H9 (cell line): Measurements from ENCODE around the gene CAMTA1. TPM values are rescaled to one million over a fixed set of nuclear protein-coding genes. Genes with fewer than 3 reads are reported as not detected.
A peak's percentile ranks its signal among the peaks of the same experiment; 100 is the strongest.

Source experiments
- DNase-seq: peaks from one replicate; pipeline ENCODE4 v3.0.0-alpha.2; 2017
- H2AFZ ChIP-seq: one replicate; pipeline ENCODE4 v1.6.1; 2013; ENCODE audit warnings: mild to moderate bottlenecking, low read length, control low read depth, moderate library complexity
- H2AK5ac ChIP-seq: 2 replicates; pipeline ENCODE4 v1.6.1; 2013; ENCODE audit warnings: low read length, control low read depth, mixed read lengths; ENCODE audit not compliant: insufficient read length
- H2BK120ac ChIP-seq: one replicate; pipeline ENCODE4 v1.6.1; 2013; ENCODE audit warnings: low read depth, mild to moderate bottlenecking, low read length, control low read depth, inconsistent platforms; ENCODE audit not compliant: poor library complexity, severe bottlenecking
- H2BK12ac ChIP-seq: 2 replicates; pipeline ENCODE4 v1.6.1; 2013; ENCODE audit warnings: low read length, control low read depth, mixed read lengths, low read depth; ENCODE audit not compliant: insufficient read length
- H2BK15ac ChIP-seq: 2 replicates; pipeline ENCODE4 v1.6.1; 2013; ENCODE audit warnings: low read depth, low read length, control low read depth
- H2BK20ac ChIP-seq: one replicate; pipeline ENCODE4 v1.6.1; 2013; ENCODE audit warnings: low read depth, mild to moderate bottlenecking, low read length, control low read depth, inconsistent platforms; ENCODE audit not compliant: poor library complexity, severe bottlenecking
- H2BK5ac ChIP-seq: 2 replicates; pipeline ENCODE4 v1.6.1; 2013; ENCODE audit warnings: low read length, control low read depth, mixed read lengths; ENCODE audit not compliant: insufficient read length
- H3K14ac ChIP-seq: 2 replicates; pipeline ENCODE4 v1.6.1; 2013; ENCODE audit warnings: low read length, control low read depth; ENCODE audit not compliant: insufficient read depth
- H3K18ac ChIP-seq: 2 replicates; pipeline ENCODE4 v1.6.1; 2013; ENCODE audit warnings: low read depth, mild to moderate bottlenecking, mixed read lengths, low read length, control low read depth; ENCODE audit not compliant: insufficient read length
- H3K23ac ChIP-seq: 2 replicates; pipeline ENCODE4 v1.6.1; 2013; ENCODE audit warnings: low read length, control low read depth, mixed read lengths, low read depth; ENCODE audit not compliant: insufficient read length
- H3K23me2 ChIP-seq: 2 replicates; pipeline ENCODE4 v1.6.1; 2013; ENCODE audit warnings: low read depth, mild to moderate bottlenecking, mixed read lengths, low read length, control low read depth; ENCODE audit not compliant: insufficient read length, poor library complexity, severe bottlenecking
- H3K27ac ChIP-seq: 2 replicates; pipeline ENCODE4 v1.5.1; 2013; ENCODE audit warnings: low read length, control low read depth, mixed read lengths, low read depth; ENCODE audit not compliant: insufficient read length
- H3K27me3 ChIP-seq: 2 replicates; pipeline ENCODE4 v1.6.1; 2013; ENCODE audit warnings: low read length, control low read depth, inconsistent platforms; ENCODE audit not compliant: insufficient read depth
- H3K4ac ChIP-seq: 2 replicates; pipeline ENCODE4 v1.6.1; 2013; ENCODE audit warnings: low read depth, mild to moderate bottlenecking, control low read depth, inconsistent platforms, low read length, moderate library complexity
- H3K4me1 ChIP-seq: 2 replicates; pipeline ENCODE4 v1.6.1; 2013; ENCODE audit warnings: low read length, control low read depth, inconsistent platforms; ENCODE audit not compliant: insufficient read depth
- H3K4me2 ChIP-seq: 2 replicates; pipeline ENCODE4 v1.6.1; 2013; ENCODE audit warnings: low read length, control low read depth, mixed read lengths; ENCODE audit not compliant: insufficient read length, insufficient read depth
- H3K56ac ChIP-seq: 2 replicates; pipeline ENCODE4 v1.6.1; 2013; ENCODE audit warnings: low read depth, mild to moderate bottlenecking, mixed read lengths, low read length, control low read depth; ENCODE audit not compliant: insufficient read length
- H3K79me1 ChIP-seq: 2 replicates; pipeline ENCODE4 v1.6.1; 2013; ENCODE audit warnings: low read depth, mild to moderate bottlenecking, moderate library complexity, low read length, control low read depth, inconsistent platforms; ENCODE audit not compliant: insufficient read depth, poor library complexity, severe bottlenecking
- H3K79me2 ChIP-seq: 2 replicates; pipeline ENCODE4 v1.6.1; 2013; ENCODE audit warnings: low read length, control low read depth, inconsistent platforms; ENCODE audit not compliant: insufficient read depth
- H3K9ac ChIP-seq: 2 replicates; pipeline ENCODE4 v1.6.1; 2013; ENCODE audit warnings: low read length, control low read depth, mixed read lengths; ENCODE audit not compliant: insufficient read length; ENCODE audit errors: extremely low read depth
- H3K9me3 ChIP-seq: one replicate; pipeline ENCODE4 v1.6.1; 2013; ENCODE audit warnings: low read depth, low read length, inconsistent platforms; ENCODE audit not compliant: control insufficient read depth
- H3T11ph ChIP-seq: one replicate; pipeline ENCODE4 v1.6.1; 2013; ENCODE audit warnings: mild to moderate bottlenecking, low read length, control low read depth, inconsistent platforms
- H4K20me1 ChIP-seq: one replicate; pipeline ENCODE4 v1.6.1; 2013; ENCODE audit not compliant: control insufficient read depth, insufficient read length, insufficient read depth
- H4K5ac ChIP-seq: 2 replicates; pipeline ENCODE4 v1.6.1; 2013; ENCODE audit warnings: low read depth, mild to moderate bottlenecking, mixed read lengths, low read length, control low read depth; ENCODE audit not compliant: insufficient read length
- H4K8ac ChIP-seq: replicated peaks from 2 replicates; pipeline ENCODE4 v1.6.1; 2013; ENCODE audit warnings: low read length, control low read depth, mixed read lengths, low read depth; ENCODE audit not compliant: insufficient read length
- H4K91ac ChIP-seq: 2 replicates; pipeline ENCODE4 v1.6.1; 2013; ENCODE audit warnings: low read depth, mild to moderate bottlenecking, moderate library complexity, mixed read lengths, low read length, control low read depth; ENCODE audit not compliant: insufficient read length
- H3K27ac Mint-ChIP-seq, 3 experiments: 2 replicates in 2 of 3; 3 replicates in 1 of 3; pipeline ENCODE4 v1.8.0; 2020 to 2021; ENCODE audit warnings: mixed read lengths in 3 of 3, mild to moderate bottlenecking in 1 of 3, moderate library complexity in 1 of 3
- H3K27me3 Mint-ChIP-seq: 2 replicates; pipeline ENCODE4 v1.8.0; 2021; ENCODE audit warnings: low read depth, mild to moderate bottlenecking, moderate library complexity, mixed read lengths
- H3K36me3 Mint-ChIP-seq, 3 experiments: 2 replicates in 2 of 3; 3 replicates in 1 of 3; pipeline ENCODE4 v1.8.0; 2020 to 2021; ENCODE audit warnings: low read depth in 3 of 3, mixed read lengths in 3 of 3; ENCODE audit not compliant: insufficient read depth in 1 of 3
- H3K4me1 Mint-ChIP-seq, 2 experiments: 2 replicates each; pipeline ENCODE4 v1.8.0; 2020; ENCODE audit warnings: mixed read lengths in 2 of 2
- H3K4me3 Mint-ChIP-seq, 2 experiments: 2 replicates in 1 of 2; 3 replicates in 1 of 2; pipeline ENCODE4 v1.8.0; 2020 to 2021; ENCODE audit warnings: mild to moderate bottlenecking in 2 of 2, mixed read lengths in 2 of 2, moderate library complexity in 1 of 2
- H3K9me3 Mint-ChIP-seq, 2 experiments: 2 replicates in 1 of 2; 3 replicates in 1 of 2; pipeline ENCODE4 v1.8.0; 2020; ENCODE audit warnings: mild to moderate bottlenecking in 2 of 2, mixed read lengths in 2 of 2, moderate library complexity in 1 of 2
- CTCF ChIP-seq: fragments of 200-600 bp; sonication (generic); conservative IDR thresholded peaks from 3 replicates; pipeline ENCODE4 v1.8.0; 2021; ENCODE audit warnings: antibody characterized with exemption, mild to moderate bottlenecking
- WGBS: extraction: QIAGEN DNeasy Blood & Tissue Kit; methylation state at CpG from one replicate; pipeline ENCODE4 v1.1.7; 2013; ENCODE audit warnings: missing lambda C conversion rate, low lambda C conversion rate, mixed read lengths; ENCODE audit not compliant: insufficient read length; ENCODE audit errors: extremely low coverage; 5-methylcytosine and 5-hydroxymethylcytosine counted together
- total RNA-seq: library from RNA; stranded (reverse); gene quantifications from 2 replicates; pipeline ENCODE4 v1.2.1, GENCODE V29; 2021

Gene CAMTA1
- total RNA-seq, 1 experiment from 2014 or later: 115 TPM

GRCh38 chr1:7589774-7590425 is 804.6 kb downstream of the CAMTA1 start:
- DNase-seq: no peak
- no CpG with 5 or more reads among the region's 10 CpGs for WGBS
- H3K79me1 ChIP-seq: no peaks in the 10 kb centered on the region

More at GRCh38 chr1:7589774-7590425, 804.6 kb downstream of the CAMTA1 start:
- Histone ChIP-seq H2BK20ac (no peak overlapping the region), H3K27me3 (no peaks in the 10 kb centered on the region), H4K5ac (no peak overlapping the region), H4K91ac (no peak overlapping the region), H3K23ac (no peak overlapping the region), H3K14ac (no peak overlapping the region; the same call in 1 of the 2 replicates), H3K18ac (no peak overlapping the region), H2BK120ac (no peak overlapping the region), H3T11ph (no peak overlapping the region), H2BK5ac (no peak overlapping the region), H2BK15ac (no peak overlapping the region), H3K56ac (no peak overlapping the region), H3K4me1 (no peaks in the 10 kb centered on the region), H3K4me2 (no peak overlapping the region), H3K9ac (no peak overlapping the region), H3K27ac (no peak overlapping the region), H4K8ac (no peak overlapping the region), H3K9me3 (no peaks in the 10 kb centered on the region), H2AFZ (no peak overlapping the region), H3K79me2 (no peaks in the 10 kb centered on the region), H2AK5ac (no peak overlapping the region), H4K20me1 (no peaks in the 10 kb centered on the region), H3K4ac (no peak overlapping the region), H3K23me2 (no peaks in the 10 kb centered on the region), H2BK12ac (no peak overlapping the region)
- Mint-ChIP-seq H3K36me3 (no peaks in the 10 kb centered on the region), H3K9me3 (no peaks in the 10 kb centered on the region), H3K4me3 (no peak overlapping the region), H3K4me1 (peaks cover 5 to 8% of the 10 kb centered on the region in 2 experiments; a peak in 3 of 4 replicates), H3K27me3 (no peaks in the 10 kb centered on the region), H3K27ac (peak overlapping the region in 2 of 3 experiments; percentile 52 to 83; a peak in 2 of 7 replicates)
- TF ChIP-seq CTCF: no peak
